Caco-2 (cell line): ENCODE results near the gene DTX1. TPM values are rescaled to one million over a fixed set of nuclear protein-coding genes. Genes with fewer than 3 reads are reported as not detected.

Experiments used
- BruUV-seq: library from RNA; stranded (reverse); fragments of 400-500 nt; replicated peaks from 2 replicates; lab custom pipeline; 2021; lab: Mats Ljungman, UMichigan
- CTCF ChIA-PET: fragments of 300-600 bp; sonication (Branson Sonifier 250); formaldehyde crosslinking; loops from one replicate; lab custom pipeline; 2022; ENCODE audit warnings: antibody characterized with exemption; lab: Charles Lee
- POLR2A ChIA-PET: fragments of 300-600 bp; sonication (Branson Sonifier 250); formaldehyde crosslinking; loops from one replicate; lab custom pipeline; 2022; ENCODE audit warnings: antibody characterized with exemption; lab: Charles Lee
- DNase-seq, 2 experiments: peaks; one replicate each; pipeline versions ENCODE4 v3.0.0 to v3.0.0-alpha.2; 2020 to 2022
- H3K27me3 ChIP-seq: replicated peaks from 2 replicates; pipeline ENCODE4 v1.6.0; 2011; ENCODE audit warnings: low read length; ENCODE audit not compliant: control insufficient read depth, insufficient read depth
- H3K36me3 ChIP-seq: 2 replicates; pipeline ENCODE4 v1.5.1; 2011; ENCODE audit warnings: low read length; ENCODE audit not compliant: control insufficient read depth, insufficient read depth
- H3K4me1 ChIP-seq: fragments of 250-450 bp; sonication (Bioruptor Pico); 2 replicates; pipeline ENCODE4 v1.5.1; 2020; ENCODE audit warnings: mild to moderate bottlenecking
- H3K4me3 ChIP-seq: 2 replicates; pipeline ENCODE4 v1.5.1; 2011; ENCODE audit warnings: low read depth, mild to moderate bottlenecking, control low read depth, low read length
- H3K9me3 ChIP-seq: fragments of 250-450 bp; sonication (Bioruptor Pico); 2 replicates; pipeline ENCODE4 v1.5.1; 2020; ENCODE audit warnings: mild to moderate bottlenecking, moderate library complexity
- H3K27ac Mint-ChIP-seq: one replicate; pipeline ENCODE4 v1.8.0; 2022; ENCODE audit warnings: mixed read lengths; ENCODE audit not compliant: unreplicated experiment
- H3K27me3 Mint-ChIP-seq: one replicate; pipeline ENCODE4 v1.8.0; 2022; ENCODE audit warnings: mixed read lengths; ENCODE audit not compliant: insufficient read depth, unreplicated experiment
- H3K36me3 Mint-ChIP-seq: one replicate; pipeline ENCODE4 v1.8.0; 2022; ENCODE audit warnings: mild to moderate bottlenecking, mixed read lengths; ENCODE audit not compliant: insufficient read depth, unreplicated experiment
- H3K4me1 Mint-ChIP-seq: one replicate; pipeline ENCODE4 v1.8.0; 2022; ENCODE audit warnings: low read depth, mixed read lengths; ENCODE audit not compliant: unreplicated experiment
- H3K4me3 Mint-ChIP-seq: one replicate; pipeline ENCODE4 v1.8.0; 2022; ENCODE audit warnings: mild to moderate bottlenecking, moderate library complexity, mixed read lengths; ENCODE audit not compliant: unreplicated experiment
- H3K9me3 Mint-ChIP-seq: one replicate; pipeline ENCODE4 v1.8.0; 2022; ENCODE audit warnings: mixed read lengths; ENCODE audit not compliant: unreplicated experiment
- CTCF ChIP-seq, 2 experiments: fragments of 200-600 bp in 1 of 2; IDR thresholded peaks; 1 replicate in 1 of 2; 2 replicates in 1 of 2; pipeline versions ENCODE4 v1.5.1 to v1.8.0; 2011 to 2022; ENCODE audit warnings: antibody characterized with exemption in 1 of 2, control low read depth in 1 of 2, inconsistent platforms in 1 of 2, low read depth in 1 of 2, low read length in 1 of 2, mild to moderate bottlenecking in 1 of 2, moderate library complexity in 1 of 2; ENCODE audit not compliant: insufficient read depth in 1 of 2, severe bottlenecking in 1 of 2, unreplicated experiment in 1 of 2
- intact Hi-C: fragments of 100-400 bp; cut with micrococcal nuclease; formaldehyde crosslinking; loops from one replicate; pipeline ENCODE4 v1.10.0; 2022; ENCODE audit not compliant: unreplicated experiment
- total RNA-seq: library from RNA; stranded (reverse); gene quantifications from 2 replicates; pipeline ENCODE4 v1.2.3, GENCODE V29; 2022

DTX1 gene
- total RNA-seq, 1 experiment from 2014 or later = not detected

GRCh38 chr12:113065126-113066007 is 8.8 kb downstream of the DTX1 start:
- Mint-ChIP-seq H3K27ac (no peak overlapping the region), H3K27me3 (peaks cover 3% of the 10 kb centered on the region), H3K4me1 (no peaks in the 10 kb centered on the region), H3K4me3 (no peak overlapping the region), H3K9me3 (no peaks in the 10 kb centered on the region), H3K36me3 (no peaks in the 10 kb centered on the region)
- no peak overlapping the region for H3K4me3 ChIP-seq
- CTCF ChIA-PET = interaction anchor here (0.6 kb wide), 1 partner anchor 74 kb away, joined by 3 read pairs; no protein-coding TSS in a partner anchor
- H3K27me3 ChIP-seq = no peaks in the 10 kb centered on the region
- no peak for TF ChIP-seq CTCF (IDR thresholded peaks at IDR 0.05; ENCODE audit: insufficient read depth in 1 of 2, low read depth in 1 of 2, low read length in 1 of 2, severe bottlenecking in 1 of 2, unreplicated experiment in 1 of 2)
- H3K9me3 ChIP-seq = no peaks in the 10 kb centered on the region
- DNase-seq = peak in 1 of 2 experiments; percentile 46
- H3K36me3 ChIP-seq = no peaks in the 10 kb centered on the region
- BruUV-seq = no TSS peak
- POLR2A ChIA-PET = no interaction called here
- intact Hi-C loops = no loop called here
- no peaks in the 10 kb centered on the region for H3K4me1 ChIP-seq

GRCh38 chr12:113066813-113067400 is 10.4 kb downstream of the DTX1 start:
- no peak for DNase-seq
- Mint-ChIP-seq H3K27ac (no peak overlapping the region), H3K4me1 (peaks cover 2% of the 10 kb centered on the region), H3K4me3 (no peak overlapping the region), H3K27me3 (peaks cover 3% of the 10 kb centered on the region), H3K9me3 (no peaks in the 10 kb centered on the region), H3K36me3 (no peaks in the 10 kb centered on the region)
- intact Hi-C loops = no loop called here
- POLR2A ChIA-PET = no interaction called here
- no peaks in the 10 kb centered on the region for H3K4me1 ChIP-seq
- TF ChIP-seq CTCF (IDR thresholded peaks at IDR 0.05; ENCODE audit: insufficient read depth in 1 of 2, low read depth in 1 of 2, low read length in 1 of 2, severe bottlenecking in 1 of 2, unreplicated experiment in 1 of 2) = no peak
- CTCF ChIA-PET = no interaction called here
- no TSS peak for BruUV-seq
- H3K4me3 ChIP-seq = no peak overlapping the region
- no peaks in the 10 kb centered on the region for H3K36me3 ChIP-seq
- H3K9me3 ChIP-seq = no peaks in the 10 kb centered on the region
- no peaks in the 10 kb centered on the region for H3K27me3 ChIP-seq

GRCh38 chr12:113067987-113068935 is 11.7 kb downstream of the DTX1 start:
- peaks cover 6% of the 10 kb centered on the region for H3K27me3 Mint-ChIP-seq
- Histone ChIP-seq H3K9me3 (no peaks in the 10 kb centered on the region), H3K27me3 (no peaks in the 10 kb centered on the region), H3K36me3 (no peaks in the 10 kb centered on the region), H3K4me1 (no peaks in the 10 kb centered on the region), H3K4me3 (no peak overlapping the region)
- intact Hi-C loops = no loop called here
- no peak for DNase-seq
- ChIA-PET CTCF (no interaction called here), POLR2A (no interaction called here)
- BruUV-seq = no TSS peak
- H3K9me3 Mint-ChIP-seq = no peaks in the 10 kb centered on the region
- H3K36me3 Mint-ChIP-seq = no peaks in the 10 kb centered on the region
- TF ChIP-seq CTCF (IDR thresholded peaks at IDR 0.05; ENCODE audit: insufficient read depth in 1 of 2, low read depth in 1 of 2, low read length in 1 of 2, severe bottlenecking in 1 of 2, unreplicated experiment in 1 of 2) = no peak
- no peak overlapping the region for H3K27ac Mint-ChIP-seq
- H3K4me1 Mint-ChIP-seq = peaks cover 6% of the 10 kb centered on the region
- H3K4me3 Mint-ChIP-seq = no peak overlapping the region
